ENCODE measurements around the gene CPNE9.
A peak's percentile ranks its signal among the peaks of the same experiment; 100 is the strongest.

The CPNE9 gene

DNA sequence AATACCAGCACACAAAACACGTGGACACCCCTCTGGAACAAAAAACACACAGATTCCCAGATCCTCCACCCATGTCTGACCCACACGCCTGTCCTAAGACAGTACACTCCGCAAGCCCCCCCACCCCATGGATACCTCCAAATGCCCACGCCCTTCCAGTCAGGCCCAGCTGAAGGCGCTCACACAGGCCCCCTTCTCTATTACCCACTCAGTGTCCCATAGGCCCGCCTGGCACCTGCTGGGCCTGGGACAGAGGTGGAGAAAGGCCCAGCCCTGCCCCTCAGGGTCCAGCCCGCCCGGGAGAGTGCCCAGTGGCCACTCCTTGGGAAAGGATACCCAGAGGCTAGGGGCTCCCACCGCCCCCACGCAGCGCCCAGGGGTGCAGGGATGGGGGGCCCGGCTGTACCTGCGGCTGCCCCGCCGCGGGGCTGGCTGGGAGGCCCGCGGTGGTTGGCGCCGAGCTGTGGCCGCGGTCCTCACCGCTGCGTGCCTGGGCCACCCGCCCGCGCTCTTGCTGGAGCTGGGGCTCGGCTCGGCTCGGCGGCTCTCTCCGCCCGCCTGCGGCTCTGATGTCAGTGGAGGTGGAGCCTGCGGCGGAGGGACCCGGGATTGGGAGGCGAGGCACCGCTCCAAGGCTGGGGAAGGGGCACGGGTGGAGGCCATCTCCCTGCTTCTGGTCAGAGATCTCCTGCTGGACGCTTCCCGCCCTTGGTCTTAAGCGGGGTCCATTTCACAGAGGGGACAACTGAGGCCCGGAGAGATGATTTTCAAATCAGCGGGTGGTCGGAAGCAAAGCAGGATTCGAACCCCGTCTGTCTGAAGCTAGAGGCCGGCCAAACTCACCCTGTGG, 66.0 kb downstream of the CPNE9 start, which contains the start of gene CAMK1:
Gene CAMK1, minus strand, starts transcription at position 522 of the 850 bp plus-strand sequence. CDS start 2,198 bp downstream, outside the sequence.
- TF ChIP-seq, protein P1, sequence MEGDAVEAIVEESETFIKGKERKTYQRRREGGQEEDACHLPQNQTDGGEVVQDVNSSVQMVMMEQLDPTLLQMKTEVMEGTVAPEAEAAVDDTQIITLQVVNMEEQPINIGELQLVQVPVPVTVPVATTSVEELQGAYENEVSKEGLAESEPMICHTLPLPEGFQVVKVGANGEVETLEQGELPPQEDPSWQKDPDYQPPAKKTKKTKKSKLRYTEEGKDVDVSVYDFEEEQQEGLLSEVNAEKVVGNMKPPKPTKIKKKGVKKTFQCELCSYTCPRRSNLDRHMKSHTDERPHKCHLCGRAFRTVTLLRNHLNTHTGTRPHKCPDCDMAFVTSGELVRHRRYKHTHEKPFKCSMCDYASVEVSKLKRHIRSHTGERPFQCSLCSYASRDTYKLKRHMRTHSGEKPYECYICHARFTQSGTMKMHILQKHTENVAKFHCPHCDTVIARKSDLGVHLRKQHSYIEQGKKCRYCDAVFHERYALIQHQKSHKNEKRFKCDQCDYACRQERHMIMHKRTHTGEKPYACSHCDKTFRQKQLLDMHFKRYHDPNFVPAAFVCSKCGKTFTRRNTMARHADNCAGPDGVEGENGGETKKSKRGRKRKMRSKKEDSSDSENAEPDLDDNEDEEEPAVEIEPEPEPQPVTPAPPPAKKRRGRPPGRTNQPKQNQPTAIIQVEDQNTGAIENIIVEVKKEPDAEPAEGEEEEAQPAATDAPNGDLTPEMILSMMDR (conservative IDR thresholded peaks at IDR 0.05) = no peak
- peak within 1 kb of the TSS; percentile 89 for H3K27ac ChIP-seq

DNA sequence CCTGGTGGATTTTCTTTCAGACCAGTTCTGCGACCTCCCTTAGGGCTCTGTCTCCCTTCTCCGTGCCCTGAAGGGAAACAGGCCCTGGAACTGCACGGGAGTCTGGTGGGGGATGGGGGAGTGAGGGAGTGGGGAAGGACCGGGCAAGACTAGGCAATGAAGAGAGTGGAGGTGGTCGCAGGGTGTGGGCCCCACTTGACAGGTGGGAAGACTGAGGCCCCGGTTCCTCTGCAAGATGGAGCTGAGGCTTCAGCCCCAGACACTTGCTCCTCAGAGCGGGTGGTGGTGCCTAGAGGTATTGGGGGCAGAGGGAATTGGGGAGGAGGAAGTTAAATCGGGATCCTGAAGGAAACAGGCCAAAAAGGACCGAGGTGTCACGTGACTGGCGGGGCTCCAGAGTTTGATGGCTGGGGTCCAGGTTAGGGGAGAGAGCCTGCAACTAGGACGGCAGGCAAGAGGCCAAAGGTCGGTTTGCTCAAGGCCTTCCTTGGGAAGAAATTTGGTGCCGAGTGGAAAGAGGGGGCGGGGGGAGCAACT, 66.7 kb downstream of the CPNE9 start:
- TF ChIP-seq, protein P1 (conservative IDR thresholded peaks at IDR 0.05) = no peak
- H3K27ac ChIP-seq = peak overlapping the region; percentile 89

DNA sequence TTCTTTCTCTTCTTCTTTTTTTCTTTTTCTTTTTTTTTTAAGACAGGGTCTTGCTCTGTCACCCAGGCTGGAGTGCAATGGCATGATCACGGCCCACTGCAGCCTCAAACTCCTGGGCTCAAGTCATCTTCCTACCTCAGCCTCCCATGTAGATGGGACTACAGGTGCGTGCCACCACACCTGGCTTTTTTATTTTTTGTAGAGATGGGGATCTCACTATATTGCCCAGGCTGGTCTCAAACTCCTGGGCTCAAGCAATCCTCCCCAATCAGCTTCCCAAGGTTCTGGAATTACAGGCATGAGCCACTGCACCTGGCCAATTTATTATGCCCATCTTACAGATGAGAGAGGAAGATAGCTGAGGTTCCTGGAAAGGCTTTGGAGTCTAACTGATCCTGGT, 67.4 kb downstream of the CPNE9 start:
- H3K27ac ChIP-seq = peak overlapping the region; percentile 89

DNA sequence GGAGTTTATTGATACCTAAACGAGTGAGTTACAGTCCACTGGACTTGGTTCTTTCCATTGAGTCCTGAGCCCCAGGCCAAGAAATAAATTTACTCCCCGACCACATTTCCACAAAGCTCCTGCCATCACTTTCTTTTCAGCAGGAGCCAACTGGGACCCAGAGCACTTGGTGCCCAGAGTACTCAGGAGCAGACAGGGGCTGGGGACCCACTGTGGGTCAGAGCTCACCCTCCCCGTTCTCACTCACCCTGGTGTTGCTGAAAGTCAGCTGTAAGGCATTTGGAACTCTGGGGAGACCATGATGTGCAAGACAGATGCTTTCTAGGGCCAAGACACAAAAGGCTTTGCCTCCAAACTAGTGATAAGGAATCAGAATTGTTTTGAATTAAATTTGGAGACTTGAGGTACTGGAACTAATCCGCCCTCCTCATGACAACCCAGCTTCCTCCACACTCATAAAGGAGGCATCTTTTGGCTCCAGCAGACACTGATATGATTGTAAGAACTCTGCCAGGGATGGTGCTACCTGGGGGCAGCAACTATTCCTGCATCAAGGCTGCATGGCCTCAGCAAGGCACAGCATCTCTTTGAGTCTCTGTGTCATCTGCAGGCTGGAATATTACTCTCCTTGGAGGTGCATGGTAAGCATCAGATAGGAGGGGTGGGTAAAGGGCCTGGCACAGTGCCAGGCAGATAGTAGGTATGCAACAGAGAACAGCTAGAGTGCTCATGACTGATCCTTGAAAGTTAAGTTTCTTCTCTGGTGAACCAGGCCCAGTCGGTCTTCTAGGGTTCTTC, 73.5 kb downstream of the CPNE9 start:
- H3K27ac ChIP-seq = peak overlapping the region; percentile 87
- TF ChIP-seq, protein P1 (conservative IDR thresholded peaks at IDR 0.05) = no peak

DNA sequence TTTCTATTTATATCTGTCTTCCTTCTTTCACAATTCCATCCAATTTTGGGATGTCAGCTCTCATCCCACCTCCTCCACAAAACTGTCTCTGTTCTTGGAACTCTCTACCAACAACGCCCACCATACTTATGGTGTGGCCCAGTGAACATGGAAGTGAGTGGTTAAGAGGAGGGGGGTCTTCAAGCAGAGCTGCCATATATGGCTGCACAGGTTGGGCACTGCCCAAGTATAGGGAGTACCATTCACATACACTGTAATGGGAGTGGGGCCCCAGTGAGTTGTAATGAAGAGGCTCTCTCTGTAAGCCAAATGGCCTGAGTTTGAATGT, 74.0 kb downstream of the CPNE9 start:
- TF ChIP-seq, protein P1 (conservative IDR thresholded peaks at IDR 0.05) = no peak
- no peak overlapping the region for H3K27ac ChIP-seq

DNA sequence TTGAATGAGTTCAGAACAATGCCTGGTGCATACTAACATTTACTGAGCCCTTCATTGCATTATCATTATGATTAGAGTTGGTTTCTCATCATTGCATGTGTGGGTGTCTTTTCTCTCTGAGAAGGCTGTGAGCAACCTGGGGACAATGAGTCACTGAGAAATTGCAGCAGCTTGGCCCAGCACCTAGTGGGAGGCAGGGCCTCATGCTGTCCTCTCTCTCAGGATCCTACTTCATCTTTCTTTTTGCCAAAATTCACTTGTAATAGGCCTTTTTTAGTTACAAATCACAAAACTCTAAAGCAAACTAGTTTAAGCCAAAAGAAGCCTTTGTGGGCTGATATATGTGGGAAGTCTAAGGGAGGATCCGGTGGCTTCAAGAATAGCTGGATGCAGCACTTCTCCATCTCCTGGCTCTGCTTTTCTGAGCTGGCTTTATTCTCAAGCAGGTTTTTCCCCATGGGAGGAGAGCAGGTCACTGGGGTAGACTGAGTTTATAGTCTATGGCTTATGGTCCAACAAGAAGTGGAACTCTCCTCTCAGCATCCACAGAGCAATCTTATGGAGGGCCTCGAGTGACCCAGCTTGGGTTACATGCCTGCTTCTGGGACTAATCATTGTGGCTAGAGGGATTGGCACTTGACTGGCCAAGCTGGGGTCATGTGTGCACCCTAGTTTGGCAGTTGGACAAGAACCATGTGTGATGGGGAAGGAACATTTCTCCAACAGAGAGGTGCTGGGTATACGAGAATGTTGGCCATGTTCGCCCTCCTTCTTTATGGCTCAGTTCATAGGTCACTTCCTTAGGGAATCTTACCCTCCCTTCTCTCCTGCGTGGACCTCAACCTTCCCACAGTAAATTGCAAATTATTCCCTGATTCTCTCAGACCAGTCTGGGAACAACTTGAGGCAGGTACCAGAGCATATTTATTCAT, 74.8 kb downstream of the CPNE9 start:
- no peak overlapping the region for H3K27ac ChIP-seq
- TF ChIP-seq, protein P1 (conservative IDR thresholded peaks at IDR 0.05) = no peak

DNA sequence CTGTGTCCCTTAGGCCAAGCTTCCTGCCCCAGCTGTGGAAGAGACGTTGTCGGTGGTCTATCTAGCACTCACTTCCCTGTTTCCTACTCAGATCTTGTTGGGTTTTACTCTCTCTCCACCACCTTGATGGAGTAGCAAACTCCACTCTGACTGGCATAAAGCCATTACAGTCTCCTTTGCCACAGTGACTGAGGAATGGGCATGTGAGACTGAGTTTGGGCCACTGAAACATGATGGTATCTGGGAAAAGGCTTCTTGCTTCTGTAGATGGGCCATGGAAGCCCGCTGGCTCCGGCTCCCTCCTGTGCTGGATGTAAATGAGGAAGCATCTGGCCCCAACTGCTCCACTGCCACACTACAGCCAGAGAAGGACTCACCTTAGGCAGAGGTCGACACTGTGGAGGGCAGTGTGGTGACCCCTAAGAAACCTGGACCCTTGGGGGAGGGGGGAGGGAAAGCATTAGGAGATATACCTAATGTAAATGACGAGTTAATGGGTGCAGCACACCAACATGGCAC, 75.5 kb downstream of the CPNE9 start:
- H3K27ac ChIP-seq = no peak overlapping the region
- TF ChIP-seq, protein P1 (conservative IDR thresholded peaks at IDR 0.05) = no peak
